ENCODE measurements around the gene CDH13. TPM values are rescaled to one million over a fixed set of nuclear protein-coding genes. Genes with fewer than 3 reads are reported as not detected.

Gene CDH13
- total RNA-seq, 4 donors from 2014 or later: 6.4 to 19.7 (median 11.7) TPM

- no peak for TF ChIP-seq CTCF (IDR thresholded peaks at IDR 0.05; ENCODE audit: low read depth)
Observed at GRCh38 chr16:83682116-83682867, 1055.5 kb downstream of the CDH13 start.

GRCh38 chr16:83682868-83683235 is 1056.1 kb downstream of the CDH13 start:
- TF ChIP-seq CTCF (IDR thresholded peaks at IDR 0.05; ENCODE audit: low read depth): no peak

- no peak for TF ChIP-seq CTCF (IDR thresholded peaks at IDR 0.05; ENCODE audit: low read depth)
Observed at GRCh38 chr16:83685615-83686165, 1058.9 kb downstream of the CDH13 start.

GRCh38 chr16:83686726-83687125 is 1060.0 kb downstream of the CDH13 start:
- TF ChIP-seq CTCF (IDR thresholded peaks at IDR 0.05; ENCODE audit: low read depth): no peak

- TF ChIP-seq CTCF (IDR thresholded peaks at IDR 0.05; ENCODE audit: low read depth): no peak
Observed at GRCh38 chr16:83689385-83689831, 1062.6 kb downstream of the CDH13 start.

GRCh38 chr16:83692224-83692623 is 1065.5 kb downstream of the CDH13 start:
- no peak for TF ChIP-seq CTCF (IDR thresholded peaks at IDR 0.05; ENCODE audit: low read depth)

GRCh38 chr16:83698964-83699363 is 1072.2 kb downstream of the CDH13 start:
- no peak for TF ChIP-seq CTCF (IDR thresholded peaks at IDR 0.05; ENCODE audit: low read depth)
